HL-60/S4 treated with retinoic acid at 250 ng/mL for 4 days and 3 days (cell line): ENCODE results near the gene CRYM.
"Not testable (repeated sequence)": the region's sequence is repeated elsewhere in the genome, so short reads cannot be mapped to it uniquely, and the experiment has no call there.

ENCODE experiments used
- in situ Hi-C: fragments of 300-500 bp; cut with MboI; formaldehyde crosslinking; loops from 2 replicates; pipeline ENCODE4 v1.7.0; 2022; ENCODE audit warnings: low sequenced_read_pairs

Gene CRYM

DNA sequence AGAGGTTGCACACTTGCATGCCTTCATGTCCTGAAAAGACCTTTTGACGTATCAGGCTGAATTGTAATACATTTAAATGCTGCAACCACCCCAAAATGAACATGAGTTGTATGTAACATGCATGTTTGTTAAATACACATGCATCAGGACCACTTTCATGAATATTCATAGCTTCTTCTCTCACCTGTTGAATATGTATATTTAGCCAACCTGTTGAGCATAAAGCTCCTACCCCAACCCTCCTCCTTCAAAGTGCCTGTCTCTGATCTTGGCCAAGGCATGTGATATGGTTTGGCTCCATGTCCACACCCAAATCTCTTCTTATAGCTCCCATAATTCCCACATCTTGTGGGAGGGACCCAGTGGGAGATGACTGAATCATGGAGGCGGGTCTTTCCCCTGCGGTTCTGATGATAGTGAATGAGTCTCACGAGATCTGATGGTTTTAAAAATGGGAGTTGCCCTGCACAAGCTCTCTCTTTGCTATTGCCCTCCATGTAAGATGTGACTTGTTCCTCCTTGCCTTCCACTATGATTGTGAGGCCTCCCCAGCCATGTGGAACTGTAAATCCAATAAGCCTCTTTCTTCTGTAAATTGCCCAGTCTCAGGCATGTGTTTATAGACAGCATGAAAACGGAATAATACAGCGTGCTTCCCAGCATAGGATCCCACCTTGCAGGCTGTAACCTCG is 3.8 kb upstream of the CRYM start:
- in situ Hi-C loops = no loop called here

DNA sequence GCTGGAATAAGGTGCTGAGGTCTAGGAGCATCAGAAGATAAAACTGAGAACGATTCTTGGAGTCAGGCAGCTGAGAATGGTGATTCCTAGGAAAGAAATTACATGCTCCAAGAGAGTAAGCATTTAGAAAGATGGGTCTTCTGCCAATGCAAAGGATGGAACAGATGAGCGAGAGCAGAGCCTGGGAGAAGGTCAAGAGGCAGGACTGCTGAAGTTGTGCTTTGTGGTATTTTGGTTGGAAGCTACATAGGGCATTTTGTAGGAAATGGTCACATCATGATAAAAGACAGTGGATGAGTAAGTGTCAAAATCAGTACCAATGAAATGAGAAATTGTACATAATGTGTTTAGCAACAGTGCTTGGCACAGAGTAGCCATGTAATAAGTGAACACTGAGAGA is 1.4 kb upstream of the CRYM start:
- in situ Hi-C loops = no loop called here

DNA sequence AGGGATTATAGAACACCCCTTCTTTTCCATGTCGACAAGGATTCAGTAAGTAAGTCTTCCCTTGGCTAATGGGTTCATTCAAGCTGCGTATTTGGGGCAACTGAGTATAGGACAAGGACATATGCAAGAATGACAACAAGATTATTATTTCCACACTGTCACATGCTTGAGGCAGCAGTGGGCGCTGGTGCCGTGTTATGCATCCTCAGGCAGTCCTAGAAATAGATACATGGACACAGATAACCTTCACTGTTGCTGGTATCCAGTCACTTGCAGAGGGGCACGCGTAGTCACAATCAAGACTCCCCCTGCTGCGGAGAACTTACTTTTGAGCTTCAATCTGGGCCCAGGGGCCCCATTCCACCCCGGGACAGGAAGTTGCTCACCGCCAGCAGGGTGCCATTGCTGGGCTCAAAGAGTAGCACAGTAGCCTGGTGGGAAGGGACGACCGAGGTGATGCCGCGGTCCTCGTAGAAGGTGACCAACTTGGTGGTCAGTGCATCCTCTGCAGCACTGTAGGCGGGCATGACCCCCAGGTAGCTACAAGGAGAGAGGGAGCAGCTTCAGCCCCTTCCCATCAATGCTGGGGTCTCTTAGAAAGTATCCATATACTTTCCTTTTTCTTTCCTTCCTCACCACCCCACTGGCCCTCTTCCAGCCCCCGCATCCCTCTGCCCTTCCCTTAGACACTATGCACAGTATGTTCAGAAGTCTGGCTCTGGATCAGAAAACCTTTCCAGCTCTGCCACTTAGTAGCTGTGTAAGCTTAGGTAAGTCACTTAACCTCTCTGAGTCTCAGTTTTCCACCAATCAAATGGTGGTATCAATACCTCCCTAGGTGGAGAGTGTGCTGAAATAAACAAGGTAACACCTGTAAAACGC is 804 bp downstream of the CRYM start:
- in situ Hi-C loops = no loop called here

DNA sequence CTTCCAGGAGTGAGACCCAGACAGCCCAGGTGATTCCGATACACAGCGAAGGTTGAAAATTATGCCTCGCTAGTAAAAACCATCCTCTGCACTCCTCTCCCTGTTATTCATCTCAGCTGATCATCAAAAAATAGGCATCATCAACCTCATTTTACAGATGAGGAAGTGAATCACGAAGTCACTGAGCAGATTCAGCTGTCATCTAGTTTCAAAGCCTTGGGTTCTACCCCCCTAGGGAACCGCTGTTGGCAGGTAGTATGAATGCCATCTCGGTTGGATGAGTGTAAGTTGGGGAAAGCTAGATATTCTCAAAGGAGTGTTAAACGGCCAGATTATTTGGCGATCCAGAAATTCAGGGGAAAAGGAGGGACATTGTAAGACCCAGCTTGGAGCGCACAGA is 2.0 kb downstream of the CRYM start:
- in situ Hi-C loops = no loop called here

DNA sequence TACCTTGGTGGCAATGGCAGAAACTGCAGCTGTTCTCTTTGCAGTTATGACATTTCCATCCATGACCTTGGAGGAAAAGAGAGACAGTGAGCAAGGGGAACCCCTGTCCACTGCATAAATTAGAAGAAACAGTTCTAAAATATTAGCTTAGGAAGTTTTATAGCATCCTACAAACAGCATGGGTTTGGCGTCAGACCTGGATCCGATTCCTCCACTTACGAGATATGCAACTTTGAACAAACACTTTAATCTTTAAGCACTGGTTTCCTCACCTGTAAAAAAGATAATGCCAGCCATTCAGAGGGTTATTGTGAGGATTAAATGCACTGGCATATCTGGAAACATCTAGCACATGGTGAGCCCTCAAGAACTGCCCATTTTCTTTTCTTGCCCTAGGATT is 2.6 kb downstream of the CRYM start:
- in situ Hi-C loops = no loop called here

DNA sequence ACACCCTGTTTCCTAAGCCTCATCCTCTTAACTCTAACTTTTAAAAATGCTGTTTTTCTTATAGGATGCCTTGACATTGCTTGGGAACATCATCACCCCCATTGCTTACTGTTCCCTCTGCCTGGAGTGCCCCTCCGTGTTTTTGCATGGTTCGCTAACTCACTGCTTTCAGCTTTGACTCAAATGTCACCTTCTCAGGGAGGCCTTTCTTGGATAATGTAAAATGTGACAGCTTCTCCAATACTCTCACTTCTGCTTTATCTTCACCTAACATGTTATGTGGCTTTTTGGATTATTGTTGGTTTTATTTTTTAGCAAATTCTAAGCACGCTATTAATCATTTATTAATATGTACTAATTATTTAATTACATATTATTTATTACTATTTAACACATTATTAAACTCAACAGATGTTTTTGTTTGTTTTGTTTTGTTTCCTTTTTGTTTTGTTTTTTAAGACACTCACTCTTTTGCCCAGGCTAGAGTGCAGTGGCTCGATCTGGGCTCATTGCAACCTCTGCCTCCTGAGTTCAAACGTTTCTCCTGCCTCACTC is 3.8 kb downstream of the CRYM start:
- in situ Hi-C loops = no loop called here

DNA sequence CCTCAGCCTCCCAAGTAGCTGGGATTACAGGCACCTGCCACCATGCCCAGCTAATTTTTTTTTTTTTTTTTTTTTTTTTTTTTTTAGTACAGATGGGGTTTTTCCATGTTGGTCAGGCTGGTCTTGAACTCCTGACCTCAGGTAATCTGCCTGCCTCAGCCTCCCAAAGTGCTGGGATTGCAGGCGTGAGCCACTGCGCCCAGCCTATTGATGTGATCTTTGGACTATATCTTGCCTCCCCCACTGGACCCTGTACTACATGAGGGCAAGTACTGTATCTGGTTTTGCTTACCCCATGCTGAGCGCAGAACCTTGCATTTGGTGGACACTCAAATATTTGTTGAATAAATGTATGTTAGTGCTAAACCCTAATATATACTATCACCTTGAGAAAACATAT is 5.3 kb downstream of the CRYM start:
- in situ Hi-C loops = not testable (repeated sequence)

DNA sequence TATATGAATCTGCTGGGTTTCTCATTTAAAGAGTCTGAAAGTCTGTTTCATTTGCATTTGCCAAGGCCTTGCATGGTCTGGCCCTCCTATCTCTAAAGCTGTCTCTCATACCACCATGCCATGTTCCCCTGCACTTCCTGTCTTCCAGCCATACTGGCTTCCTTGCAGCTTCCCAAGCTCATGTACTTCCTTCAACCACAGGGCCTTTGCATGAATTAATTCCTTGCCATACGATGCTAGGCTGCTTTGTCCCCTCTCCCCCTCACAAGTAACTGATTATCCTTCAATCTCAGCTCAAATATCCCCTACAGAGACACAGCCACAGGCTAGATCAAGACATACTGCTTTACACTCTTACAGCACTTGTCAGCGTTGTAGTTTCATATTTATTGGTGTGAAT is 5.8 kb downstream of the CRYM start:
- in situ Hi-C loops = no loop called here

DNA sequence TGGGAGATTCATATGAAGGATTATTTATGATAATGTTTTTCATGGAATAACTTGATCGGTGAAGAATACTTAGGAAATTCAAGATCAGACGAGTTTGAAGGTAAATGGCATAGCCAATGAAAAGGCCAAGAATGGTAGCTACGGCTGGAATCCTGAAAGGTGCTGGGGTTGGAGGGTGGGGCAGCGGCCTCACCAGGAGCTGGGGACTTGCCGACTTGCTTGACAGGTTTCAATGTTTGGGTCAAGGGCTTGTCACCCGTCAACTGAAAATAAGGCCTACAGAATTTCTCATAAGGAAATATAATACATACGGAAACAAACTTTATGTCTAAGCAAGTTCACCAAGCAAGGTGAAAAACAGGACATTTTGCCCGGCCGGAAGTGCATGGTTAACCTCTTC is 9.9 kb downstream of the CRYM start:
- in situ Hi-C loops = no loop called here

DNA sequence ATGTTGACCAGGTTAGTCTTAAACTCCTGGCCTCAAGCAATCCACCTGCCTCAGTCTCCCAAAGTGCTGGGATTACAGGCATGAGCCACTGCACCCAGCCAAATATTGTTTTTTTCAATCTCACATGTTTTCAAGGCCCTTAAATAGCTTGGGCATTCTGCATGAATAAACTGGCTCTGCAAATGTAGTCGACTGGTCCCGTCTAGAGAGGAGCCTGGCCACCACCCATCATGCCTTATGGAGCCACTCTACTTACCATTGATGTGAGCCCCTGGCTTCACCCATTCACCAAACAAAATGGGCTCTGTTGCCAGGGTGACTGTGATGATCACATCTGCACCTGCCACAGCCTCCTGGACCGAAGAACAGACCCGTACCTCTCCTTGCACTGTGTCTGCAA is 10.8 kb downstream of the CRYM start:
- in situ Hi-C loops = no loop called here

DNA sequence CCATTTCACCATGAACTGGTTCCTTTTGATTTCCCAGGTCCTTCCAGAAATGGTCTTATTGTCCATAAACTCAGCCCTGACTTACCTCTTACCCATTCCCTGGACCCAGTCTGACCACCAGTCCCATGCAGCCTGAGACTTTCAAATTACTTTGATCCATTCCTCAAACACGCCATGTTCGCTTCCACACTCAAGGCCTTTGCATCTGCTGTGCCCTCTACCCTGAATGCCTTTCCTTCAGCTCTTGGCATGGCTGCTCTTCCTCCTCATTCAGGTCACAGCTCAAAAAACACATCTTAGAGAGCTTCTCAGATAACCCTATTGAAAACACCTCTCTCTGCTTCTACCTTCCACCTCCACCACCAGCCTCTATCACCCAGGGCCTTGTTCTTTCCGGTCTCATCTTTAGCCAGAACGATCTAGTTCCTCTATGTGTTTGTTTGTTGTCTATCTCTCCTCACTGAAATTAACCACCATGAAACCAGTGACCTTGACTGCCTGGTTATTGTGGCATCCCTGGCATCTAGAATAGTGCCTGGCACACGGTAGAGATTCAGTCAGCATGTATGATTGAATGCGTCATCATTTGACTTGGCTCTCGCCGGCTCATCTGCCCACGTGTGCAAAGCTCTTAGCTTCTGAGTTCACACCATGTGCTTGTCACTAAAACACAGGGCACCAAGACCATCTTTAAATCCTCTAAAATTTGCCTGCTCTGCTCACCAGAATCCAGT is 12.8 kb downstream of the CRYM start:
- in situ Hi-C loops = no loop called here

DNA sequence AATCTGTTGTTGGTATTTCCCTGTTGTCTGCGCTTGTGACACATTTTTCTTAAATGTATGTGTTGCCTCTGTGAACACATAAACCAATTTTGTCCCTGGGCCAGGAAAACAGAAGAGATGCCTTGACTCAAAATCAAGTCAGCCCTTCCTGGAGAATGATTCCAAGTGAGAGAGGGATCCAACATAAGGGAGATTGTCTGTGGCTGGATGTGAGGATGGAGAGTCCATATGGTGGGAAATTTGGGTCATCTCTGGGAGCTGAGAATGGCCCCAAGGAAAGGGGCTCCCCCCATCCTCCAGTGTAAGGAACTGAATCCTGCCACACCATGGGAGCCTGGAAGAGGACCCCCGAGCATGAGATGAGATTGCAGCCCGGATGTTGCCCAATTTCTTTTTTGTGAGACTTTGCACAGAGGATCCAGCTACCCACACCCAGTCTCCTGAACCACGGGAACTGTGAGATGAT is 13.5 kb downstream of the CRYM start:
- in situ Hi-C loops = no loop called here

DNA sequence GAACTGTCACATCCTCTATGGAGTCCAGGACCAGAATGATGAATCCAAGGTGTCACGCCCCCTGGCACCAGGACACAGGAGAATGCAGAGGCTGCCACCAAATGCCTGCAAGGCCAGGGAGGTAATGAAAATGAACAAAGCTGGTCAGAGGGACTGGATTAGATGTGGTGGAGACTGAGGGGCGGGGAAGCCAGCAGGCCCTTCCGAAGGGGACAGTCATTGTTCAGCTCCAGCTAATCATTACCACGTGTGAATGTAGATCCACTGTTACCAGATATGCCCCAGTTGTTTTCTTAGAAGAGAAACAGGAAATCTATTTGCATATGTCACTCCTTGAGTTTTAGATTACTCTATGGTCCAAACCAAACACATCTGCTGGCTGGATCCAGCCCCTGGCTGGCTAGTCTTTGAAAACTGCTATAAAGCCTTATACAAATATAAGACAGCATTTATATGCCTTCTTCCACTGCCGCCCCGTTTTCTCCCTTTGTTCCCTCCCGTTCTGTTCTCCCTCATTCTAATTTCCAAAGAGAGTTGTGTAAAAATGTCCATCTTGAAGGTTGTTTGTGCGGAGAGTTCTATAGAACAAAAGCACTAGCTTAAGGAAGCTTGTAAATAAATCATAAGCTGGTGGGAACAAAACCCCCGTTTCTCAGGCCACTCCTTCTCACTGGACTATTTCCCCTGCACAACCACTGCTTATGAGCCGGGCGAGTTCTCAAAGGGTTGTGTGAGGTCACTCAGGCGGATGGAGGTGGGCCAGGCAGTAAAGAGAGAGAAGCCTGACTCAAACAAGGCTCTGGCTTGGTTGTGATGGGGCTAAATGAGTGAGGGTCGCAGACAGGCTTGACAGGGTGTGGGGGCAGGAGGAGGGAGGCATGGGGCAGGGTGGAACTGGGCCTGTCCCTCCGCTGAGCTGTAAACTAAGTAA is 14.2 kb downstream of the CRYM start:
- in situ Hi-C loops = no loop called here

DNA sequence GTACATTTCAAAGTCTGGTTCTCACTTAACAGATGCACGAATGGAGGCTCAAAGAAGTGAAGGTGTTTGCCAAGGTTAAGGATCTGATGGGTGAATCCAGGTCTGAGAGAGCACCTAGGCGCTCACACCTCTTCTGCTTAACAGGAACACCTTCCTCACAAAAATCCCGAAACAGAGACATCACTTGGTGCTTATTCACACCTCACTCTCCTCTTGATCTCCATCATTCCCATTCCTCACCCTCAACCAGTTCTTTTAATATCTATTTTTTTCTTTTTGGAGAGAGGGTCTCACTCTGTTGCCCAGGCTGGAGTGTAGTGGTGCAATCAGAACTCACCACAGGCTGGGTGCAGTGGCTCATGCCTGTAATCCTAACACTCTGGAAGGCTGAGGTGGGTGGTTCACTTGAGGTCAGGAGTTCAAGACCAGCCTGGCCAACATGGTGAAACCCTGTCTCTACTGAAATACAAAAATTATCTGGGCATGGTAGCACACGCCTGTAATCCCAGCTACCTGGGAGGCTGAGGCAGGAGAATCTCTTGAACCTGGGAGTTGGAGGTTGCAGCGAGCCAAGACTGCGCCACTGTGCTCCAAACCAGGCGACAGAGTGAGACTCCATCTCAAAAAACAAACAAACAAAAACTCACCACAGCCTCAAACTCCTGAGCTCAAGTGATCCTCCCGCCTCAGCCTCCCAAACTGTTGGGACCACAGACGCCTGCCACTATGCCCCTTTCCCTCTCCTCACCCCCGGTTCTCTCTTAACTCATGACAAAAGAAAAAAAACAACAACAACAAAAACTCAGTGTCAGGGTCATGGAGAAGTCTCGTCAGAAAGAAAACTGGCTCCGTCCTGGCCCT is 15.1 kb downstream of the CRYM start:
- in situ Hi-C loops = no loop called here

DNA sequence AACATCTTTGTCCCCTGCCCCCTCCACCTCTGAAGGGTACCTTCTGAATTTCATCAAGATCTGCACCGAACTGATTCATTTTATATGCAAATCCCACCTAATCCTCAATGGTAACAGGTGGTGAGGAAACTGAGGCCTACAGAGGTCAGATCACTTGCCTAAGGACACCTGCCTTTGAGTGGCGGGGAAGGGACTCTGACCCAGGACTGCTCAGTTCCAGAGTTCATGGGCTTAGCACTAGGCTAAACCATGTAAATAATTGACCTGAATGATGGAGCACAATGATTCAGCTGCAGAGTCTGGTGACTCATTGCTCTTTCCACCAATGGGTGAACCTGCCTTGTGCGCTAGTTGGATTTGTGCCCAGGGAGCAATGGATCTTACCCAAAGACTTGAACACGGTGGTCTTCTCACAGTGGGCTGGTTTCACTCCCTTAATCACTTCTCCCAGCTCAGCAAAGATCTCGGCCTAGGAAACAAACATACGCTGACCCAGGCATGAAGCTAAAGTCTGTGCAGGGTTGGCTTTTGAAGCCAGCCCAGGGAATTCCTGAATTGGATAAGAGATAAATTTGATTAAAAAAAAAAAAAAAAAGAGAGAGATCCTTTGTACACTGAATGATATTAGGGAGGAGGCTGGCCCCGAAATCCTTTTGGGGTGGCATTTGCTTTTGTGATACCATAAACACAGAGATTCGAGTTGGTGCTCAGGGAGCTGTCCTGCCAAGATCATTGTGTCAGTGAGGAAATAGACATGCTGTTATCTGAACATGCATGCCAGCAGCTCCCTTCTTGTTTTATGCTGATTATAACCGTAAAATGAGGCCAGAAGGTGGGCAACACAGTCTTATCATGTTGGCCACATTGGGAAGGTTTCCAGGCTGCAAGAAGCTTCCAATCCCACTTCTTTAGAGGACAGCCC is 17.0 kb downstream of the CRYM start:
- in situ Hi-C loops = no loop called here

DNA sequence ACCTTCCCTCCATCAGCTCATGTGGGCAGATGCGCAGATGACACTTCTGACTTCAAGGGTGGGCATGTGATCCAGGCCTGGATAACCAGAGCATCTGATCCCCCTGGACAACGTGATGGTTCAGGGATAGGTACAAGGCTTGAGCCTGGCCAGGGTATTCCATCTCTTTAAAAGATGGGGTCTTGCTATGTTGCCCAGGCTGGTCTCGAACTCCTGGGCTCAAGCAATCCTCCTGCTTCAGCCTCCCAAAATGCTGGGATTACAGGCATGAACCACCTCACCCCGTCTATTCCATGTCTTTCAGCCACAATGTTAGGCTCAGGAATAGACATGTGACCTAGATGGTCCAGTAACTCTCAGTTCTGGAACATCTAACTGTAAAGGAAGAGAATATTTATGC is 20.8 kb downstream of the CRYM start:
- in situ Hi-C loops = no loop called here

DNA sequence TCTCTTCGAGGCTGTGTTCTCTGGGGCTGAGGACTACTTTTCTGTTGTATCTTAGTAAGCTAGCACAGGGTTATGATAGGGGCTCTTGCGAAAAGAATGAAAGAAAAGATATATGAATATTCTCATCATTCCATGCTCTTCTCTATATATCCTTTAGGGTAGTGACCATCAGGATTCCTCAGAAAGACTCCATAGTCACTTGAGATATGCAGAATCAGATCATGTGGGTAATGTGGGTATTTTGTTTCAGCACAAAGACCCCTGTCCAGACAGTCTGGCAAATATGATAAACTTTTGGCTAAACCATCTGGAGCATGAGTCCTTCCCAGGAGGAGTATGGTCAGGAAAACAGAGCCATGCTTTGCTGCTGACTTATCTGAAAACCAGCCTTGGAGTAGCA is 21.5 kb downstream of the CRYM start:
- in situ Hi-C loops = no loop called here

DNA sequence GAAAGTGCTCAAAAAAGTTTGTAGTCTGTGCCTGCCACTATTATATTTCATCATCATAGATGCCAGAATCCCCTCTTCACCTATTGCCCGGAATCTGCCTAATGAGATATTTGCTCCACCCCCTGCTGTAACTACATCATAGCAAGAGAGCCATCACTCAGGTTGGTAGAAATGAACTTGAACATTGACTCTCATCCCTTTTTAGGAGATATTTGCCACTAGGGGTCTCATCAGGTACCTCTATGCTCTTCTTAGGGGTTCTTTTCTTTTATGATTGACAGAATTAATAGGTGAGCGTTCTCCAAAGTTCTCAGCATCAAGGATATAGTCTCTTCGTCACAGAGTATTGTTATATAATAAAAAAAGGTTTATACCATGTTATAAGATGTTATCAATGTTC is 24.6 kb downstream of the CRYM start:
- in situ Hi-C loops = no loop called here
